Suppressor macrophage (primary cell): ENCODE results near the gene MOB3A.

Source experiments
- DNase-seq, 4 experiments: peaks; one replicate each; pipeline ENCODE4 v3.0.0-alpha.2; 2020 to 2022

The MOB3A gene

DNA sequence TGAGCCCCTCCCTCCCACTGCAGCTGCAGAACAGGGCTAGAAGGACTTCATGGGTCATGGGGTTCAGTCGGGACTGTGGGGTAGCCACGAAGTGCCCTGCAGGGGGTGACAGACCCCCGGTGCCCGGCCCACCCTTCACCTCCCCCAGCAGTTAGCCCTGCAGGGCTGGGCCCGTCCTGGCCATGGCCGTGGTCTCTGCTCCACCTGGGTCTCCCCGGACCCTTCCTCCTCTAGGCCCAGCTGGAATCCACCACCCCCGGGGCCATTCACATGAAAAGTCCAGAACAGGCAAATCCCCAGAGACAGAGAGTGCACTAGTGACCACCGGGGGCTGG lies 62.3 kb downstream of the MOB3A start:
- DNase-seq: no peak

DNA sequence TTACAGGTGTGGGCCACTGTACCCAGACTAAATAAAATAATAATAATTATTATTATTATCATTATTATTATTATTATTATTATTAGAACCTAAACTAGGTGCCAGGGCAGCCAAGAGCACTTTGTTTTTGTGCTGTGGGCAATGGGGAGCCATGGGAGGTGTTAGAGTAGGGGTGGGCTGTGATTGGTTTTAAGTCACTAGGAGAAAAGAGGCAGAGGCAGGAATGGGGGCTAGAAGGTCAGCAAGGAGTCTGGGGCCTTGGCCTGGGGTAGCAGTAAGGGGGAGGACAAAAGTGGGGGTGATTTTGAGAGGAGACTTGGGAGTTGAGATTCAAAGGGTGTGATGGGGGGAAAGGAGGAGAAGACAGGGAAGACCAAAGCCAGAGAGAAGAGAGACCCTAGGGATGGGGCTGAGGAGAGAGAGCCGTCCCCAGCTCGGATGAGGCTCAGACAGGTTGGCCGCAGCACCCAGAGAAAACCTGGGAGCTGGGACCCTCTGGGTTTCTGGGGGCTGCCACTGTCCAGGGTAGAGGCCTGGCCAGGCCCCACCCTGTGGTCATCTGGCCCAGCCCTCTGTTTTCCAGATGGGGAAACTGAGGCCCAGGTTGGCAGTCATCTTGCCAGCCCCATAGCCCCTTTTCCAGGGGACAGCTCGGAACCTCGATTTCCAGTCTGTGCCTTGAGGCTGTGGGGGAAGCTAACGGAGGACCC lies 62.9 kb downstream of the MOB3A start:
- DNase-seq: no peak

DNA sequence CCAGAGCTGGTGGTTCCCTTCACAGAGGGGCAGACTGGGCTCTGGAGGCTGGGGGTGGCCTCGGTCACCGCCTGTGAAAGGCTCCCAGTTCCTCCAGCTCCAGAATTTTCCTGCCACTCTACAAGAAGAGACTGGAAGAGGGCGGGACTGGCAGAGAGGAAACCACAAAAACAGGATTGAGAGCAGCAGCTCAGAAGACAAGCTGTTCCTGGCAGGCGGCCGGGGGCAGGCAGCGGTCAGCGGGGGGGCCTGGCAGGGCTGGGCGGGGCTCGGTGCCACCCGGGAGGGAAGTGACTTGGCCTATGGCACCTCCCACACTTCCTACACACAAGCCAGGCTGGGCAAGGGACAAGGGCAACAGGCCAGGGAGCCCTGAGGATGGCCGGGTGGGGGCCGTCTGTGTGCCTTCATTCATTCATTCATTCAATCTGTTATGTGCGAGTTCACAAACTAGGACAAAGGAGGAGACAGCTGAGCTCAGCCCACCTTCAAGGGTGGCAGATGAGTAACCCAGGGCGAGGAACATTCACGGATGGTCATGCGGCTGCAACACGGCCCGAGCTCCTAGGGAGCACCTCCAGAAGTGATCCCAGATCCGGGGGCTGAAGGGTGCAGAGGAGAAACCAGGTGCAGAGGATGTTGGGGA lies 63.7 kb downstream of the MOB3A start:
- DNase-seq: peak; percentile 91 to 96 (median 95)

DNA sequence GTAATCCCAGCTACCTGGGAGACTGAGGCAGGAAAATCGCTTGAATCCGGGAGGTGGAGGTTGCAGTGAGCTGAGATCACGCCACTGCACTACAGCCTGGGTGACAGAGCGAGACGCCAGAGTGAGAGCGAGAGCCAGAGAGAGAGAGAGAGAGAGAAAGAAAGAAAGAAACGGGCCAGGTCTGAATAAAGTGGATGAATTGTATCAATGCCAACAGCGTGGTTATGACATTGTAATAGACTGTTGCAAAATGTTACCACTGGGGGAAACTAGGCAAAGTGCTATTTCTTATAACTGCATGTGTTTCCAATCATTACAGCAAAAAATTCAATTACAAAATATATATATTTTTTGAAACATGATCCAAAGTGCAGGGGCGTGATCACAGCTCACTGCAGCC lies 68.8 kb downstream of the MOB3A start:
- peak in 2 of 4 experiments; percentile 33 to 39 for DNase-seq

DNA sequence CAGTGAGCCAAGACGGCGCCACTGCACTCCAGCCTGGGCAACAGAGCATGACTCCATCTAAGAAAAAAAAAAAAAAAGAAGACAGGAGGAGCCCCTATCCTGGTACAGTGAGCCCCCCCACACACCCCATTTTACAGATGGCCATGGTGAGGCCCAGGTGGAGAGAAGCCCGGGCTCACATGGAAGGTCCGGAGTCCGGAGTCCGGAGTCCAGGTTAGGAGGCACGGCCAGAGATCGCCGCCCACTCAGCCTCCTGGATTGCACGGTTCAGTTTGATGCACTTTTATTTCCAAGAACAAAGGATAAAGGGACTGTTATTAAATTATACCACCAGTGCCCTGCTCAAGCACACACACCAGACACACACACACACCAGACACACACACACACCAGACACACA lies 69.4 kb downstream of the MOB3A start:
- no peak for DNase-seq

DNA sequence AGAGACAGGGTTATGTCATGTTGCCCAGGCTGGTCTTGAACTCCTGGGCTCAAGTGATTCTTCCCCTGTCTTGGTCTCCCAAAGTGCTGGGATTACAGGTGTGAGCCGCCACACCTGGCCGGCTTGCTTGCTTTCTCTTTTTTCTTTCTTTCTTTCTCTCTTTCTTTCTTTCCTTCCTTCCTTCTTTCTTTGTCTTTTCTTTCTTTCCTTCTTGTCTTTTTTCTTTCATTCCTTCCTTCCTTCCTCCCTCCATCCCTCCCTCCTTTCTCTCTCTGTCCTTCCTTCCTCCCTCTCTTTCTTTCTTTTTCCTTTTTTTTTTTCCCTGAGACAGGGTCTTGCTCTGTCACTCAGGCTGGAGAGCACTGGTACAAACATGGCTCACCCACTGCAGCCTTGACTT lies 73.8 kb downstream of the MOB3A start:
- no peak for DNase-seq

DNA sequence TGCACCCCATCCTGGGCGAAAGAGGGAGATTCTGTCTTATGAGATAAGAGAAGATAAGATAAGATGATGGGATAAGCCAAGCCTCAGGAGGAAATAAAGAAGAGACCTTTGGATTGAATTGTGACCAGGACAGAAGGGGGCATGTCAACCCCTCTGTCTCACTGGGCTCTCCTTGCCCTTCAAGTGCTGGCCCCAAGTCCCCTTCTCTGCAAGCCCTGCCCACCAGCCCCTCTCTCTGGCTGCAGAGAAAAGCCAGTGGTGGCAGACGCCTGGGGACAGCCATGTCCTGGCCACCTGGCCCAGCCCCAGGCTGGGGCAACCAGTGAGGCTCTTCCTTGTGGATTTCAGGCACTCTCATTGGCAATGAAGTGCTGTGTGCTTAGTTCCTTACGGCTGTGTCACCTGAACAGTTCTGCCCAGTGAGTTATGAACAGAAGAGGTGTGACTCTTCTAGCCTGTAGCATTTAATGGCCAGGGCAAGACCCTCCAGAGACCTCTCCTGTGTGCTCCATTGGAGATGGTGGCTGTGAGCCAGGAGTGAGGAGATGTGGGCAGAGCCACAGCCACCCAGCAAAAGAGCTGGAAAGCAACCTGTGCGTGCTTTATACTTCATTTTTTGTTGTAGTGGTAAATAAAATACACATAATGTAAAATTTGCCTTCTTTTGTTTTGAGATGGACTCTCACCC lies 74.5 kb downstream of the MOB3A start:
- no peak for DNase-seq
